ENCODE data around the gene PDE2A.

Gene PDE2A

DNA sequence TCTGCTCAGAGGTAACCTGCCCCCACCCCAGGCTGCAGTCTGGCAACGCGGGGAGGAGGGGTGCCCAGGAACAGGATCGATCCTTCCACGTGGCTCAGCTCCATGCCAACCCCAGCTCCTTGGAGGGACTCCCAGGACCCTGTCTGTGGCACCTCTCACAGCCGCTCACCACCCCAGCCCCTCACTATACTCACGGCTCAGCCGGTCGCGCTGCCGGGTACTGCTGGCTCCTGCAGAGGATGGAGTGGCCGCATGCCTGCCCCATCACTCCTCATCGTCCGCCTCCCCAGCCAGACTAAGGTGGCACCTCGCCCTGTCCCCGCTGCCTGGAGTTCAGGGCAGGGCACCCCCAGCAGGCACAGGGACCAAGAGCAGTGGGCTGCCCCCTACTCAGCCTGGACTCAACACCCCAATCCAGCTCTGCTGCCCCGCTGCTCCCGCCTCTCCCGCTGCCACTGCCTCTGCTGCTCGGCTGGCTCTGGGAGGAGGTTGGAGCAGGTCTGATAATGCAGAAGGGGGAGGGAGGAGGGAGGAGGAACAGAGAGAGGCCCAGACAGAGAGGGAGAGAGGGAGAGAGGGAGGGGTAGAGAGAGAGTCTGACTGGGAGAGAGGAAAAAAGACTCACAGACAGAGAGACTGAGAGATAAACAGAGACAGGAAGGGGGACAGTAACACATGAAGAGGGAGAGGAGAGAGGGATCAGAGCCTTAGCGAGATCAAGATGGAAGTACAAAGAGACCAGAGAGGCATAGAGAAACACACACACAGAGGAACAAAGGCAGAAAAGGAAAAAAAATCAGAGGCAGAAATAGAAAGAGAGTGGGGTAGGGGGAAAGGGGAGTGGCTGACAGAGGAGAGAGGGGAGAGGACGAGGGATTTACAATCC is at the start of gene PDE2A:
PDE2A (minus strand) TSS at position 480 of the 886 bp plus-strand sequence; CDS start at position 265, 215 bp downstream.
- no peak for DNase-seq

DNA sequence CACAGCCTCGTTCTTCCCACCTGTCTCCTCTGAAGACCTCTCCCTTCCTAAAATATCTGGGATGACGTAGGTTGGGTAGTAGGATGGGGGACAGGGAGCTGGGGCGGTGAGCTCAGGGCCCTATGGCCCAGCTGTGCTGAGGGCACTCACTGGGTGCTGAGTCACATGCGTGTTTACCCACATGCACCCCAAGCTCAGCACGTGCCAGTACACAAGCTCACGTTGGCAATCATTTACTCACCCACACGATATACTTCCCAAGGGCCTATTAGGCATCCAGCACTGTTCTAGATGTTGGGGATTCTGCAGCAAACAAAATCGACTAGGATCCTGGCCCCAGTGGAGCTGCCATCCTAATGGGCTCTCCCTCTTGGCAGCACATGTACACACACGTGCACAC is 49.3 kb upstream of the PDE2A start:
- DNase-seq: no peak

DNA sequence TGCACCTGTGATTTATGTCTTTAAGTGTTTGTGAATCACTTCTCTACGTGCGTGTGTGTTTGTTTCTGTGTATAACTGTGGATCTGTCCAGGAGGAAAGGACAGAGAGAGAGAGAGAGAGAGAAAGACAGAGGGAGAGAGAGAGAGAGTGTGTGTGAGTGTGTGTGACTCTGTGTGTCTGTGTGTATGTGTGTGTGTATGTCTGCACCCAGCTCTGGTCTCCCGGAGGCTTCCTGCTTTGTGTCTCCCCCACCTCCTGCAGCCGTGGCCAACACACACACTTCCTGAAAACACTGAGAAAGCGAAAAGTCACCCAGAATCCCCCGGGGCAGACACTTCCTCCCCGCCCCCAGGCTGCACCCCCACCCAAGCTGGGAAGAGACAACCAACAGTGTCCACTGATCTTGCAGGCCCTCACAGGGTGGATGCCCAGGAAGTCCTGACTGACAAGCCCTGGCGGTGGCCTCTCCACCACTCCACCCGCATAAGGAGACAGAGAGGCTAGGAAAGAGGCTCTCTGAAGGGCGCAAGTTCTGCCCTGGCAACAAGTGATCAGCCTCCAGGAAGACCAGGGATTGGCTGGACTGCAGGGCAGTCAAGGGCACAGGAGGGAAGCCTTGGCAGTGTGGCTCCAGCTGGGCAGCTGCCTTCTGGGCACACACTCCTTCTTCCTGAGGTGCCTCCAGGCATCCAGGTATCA is 48.0 kb upstream of the PDE2A start:
- DNase-seq: peak; percentile 94

- peak; percentile 55 for DNase-seq
These were observed 47.4 kb upstream of the PDE2A start for GRCh38 chr11:72721689-72722049.

GRCh38 chr11:72721276-72721675 is 47.1 kb upstream of the PDE2A start:
- no peak for DNase-seq

- DNase-seq: no peak
These were observed 46.6 kb upstream of the PDE2A start for GRCh38 chr11:72720784-72721183.

- no peak for DNase-seq
These were observed 45.8 kb upstream of the PDE2A start for GRCh38 chr11:72720047-72720446.

- DNase-seq: no peak
These were observed 45.3 kb upstream of the PDE2A start for GRCh38 chr11:72719551-72719950.

DNA sequence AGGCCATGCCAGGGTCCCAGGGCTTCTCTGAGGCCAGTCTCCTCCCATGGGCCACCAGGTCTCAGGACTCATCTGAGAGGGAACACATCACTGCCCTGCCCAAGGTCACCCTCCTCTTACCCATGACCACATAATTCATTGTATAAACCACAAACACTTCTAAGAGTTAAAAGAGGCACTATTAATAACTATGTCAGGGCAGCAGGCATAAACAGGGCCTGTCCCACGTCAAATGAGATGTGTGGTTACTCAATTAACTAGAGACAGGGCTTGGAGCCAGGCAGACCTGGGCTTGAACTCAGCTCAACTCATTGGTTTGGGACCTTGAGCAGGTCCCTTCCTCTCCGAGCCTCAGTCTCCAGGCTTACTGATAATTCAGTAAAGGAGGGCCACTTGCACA is 44.9 kb upstream of the PDE2A start:
- no peak for DNase-seq

DNA sequence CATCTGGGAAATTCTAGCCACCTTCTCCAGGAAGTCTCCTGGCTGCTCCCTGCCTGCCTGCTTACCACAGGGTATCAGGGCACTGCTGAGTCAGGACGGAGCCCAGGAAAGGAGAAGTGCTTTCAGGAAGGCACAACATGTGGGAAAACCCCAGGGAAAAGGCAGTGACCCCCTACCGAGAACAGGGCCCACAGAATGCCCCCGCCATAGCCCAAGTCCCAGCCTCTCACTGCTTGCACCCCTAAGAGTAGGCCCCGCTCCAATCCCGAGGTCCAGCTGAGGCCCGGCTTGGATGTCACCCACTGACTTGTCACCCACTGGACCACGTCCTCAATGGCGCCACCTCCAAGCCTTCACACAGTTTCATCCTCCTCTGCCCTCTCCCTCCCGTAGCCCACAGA is 43.9 kb upstream of the PDE2A start:
- DNase-seq: no peak

GRCh38 chr11:72716788-72717435 is 42.7 kb upstream of the PDE2A start:
- no peak for DNase-seq

DNA sequence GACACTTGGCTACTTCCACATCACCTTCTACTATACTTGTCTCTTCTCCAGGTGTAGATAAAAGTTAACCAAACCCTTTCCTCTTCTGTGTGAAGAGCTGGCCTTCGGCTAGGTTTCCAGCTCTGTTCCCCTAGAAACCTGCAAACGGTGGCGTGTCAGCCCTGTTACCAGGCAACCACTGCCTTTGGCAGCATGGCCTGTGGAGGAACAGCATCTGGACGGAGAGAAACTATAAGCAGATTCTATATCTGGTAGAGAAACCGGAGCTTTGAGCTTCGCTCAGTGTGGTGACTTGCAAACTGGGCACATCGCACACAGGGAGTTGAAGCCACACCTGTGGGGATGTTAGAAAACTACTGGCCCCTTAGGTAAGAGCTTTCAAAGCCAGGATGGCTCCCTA is 42.1 kb upstream of the PDE2A start:
- DNase-seq: no peak

DNA sequence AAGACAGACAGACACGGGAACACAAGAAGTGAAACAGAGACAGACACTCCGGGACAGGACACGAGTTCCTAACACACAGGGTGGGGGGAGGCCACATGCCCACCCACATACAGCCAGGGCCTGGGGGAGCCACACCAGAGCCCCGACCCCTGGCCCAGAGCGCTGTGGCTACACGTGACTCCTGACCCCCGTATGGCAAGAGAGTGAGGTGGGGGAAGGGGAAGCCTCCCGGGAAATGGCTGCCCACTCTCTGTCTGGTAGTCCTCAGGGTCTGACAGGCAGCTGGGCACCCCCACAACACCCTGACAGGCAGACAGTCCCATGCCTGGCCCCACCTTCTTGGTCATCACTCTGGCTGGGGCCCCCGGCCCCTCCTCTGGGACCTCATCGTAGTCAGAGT is 38.6 kb upstream of the PDE2A start:
- no peak for DNase-seq

DNA sequence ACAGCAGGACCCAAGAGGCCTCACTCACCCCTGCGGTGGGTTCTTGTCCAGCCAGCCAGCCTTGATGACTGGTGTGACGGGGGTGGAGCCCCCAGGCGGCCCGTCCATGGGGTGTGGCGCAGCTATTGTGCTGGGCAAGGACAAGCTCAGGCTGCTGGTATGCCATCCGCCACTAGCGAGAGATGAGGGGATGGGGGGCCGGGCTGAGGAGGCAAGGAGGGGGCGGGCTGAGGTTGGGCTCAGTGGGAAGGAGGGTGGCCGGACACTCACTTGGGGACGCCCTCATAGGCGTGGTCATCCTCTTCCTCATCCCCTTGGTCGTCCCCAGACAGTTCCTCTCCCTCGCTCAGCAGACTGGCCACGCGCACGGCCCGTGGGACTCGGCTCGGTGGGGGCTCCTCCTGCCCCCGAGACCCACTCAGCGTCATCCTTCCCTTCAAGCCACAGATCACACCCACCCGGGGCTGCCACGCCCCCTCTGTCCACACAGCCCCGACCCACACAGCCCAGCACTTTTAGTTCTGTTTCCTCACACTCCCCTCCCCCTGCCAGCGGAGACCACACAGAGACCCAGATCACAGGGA is 38.0 kb upstream of the PDE2A start:
- no peak for DNase-seq

- no peak for DNase-seq
These were observed 36.9 kb upstream of the PDE2A start for GRCh38 chr11:72711141-72711540.

GRCh38 chr11:72710278-72710677 is 36.1 kb upstream of the PDE2A start:
- DNase-seq: no peak

DNA sequence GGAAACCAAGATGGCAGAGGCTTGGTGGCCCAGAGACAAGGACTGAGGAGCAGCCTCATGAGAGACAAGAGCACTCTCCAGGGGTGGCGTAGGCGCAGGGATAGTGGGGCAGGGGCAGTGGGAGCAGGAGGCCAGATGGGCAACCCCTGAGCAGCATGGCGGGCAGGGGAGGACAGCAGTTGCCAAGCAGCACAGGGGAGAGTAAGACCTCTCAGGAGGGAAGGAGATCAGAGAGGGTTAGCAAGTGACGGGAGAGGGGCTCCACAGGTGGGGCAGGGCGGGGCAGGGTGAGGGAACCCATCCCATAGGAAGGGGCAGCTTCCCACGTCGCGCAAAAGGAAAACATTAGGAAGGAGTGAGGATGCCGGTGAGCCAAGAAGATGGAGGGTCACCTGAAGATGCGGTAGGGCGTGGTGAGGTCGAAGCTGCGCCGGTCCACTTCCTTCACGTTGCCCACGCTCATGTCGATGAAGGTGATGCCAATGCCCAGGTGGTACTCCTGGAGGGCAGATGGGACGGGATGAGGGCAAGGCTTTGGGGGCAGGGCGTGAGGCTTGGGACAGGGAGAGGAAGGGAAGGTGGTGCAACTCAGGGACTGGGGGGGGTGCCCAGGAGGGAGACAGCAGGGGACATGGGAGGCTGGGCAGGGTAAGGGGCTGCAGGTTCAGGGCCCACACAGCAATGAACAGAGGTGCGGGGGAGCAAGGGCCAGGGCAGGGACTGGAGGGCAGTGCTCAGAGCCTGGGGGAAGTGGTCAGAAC is 35.4 kb upstream of the PDE2A start:
- DNase-seq: no peak

DNA sequence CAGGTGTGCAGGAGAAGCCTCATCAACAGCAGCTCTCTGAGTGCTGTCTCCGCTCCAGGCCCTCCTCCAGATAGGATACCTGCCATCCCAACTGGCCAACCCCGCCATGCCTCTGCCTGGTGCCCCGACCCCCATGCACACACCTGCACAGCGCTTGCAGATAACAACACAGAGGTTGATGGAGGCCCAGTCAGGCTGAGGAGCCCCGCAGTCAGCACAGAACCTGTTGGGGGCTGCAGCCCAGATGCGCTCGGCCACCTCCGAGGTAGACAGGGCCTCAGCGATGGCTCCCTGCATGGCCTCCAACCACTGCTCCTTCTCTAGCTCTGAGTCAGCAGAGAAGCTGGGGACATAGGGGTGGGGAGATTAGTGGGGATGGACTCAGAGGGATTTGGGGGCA is 32.8 kb upstream of the PDE2A start:
- no peak for DNase-seq

DNA sequence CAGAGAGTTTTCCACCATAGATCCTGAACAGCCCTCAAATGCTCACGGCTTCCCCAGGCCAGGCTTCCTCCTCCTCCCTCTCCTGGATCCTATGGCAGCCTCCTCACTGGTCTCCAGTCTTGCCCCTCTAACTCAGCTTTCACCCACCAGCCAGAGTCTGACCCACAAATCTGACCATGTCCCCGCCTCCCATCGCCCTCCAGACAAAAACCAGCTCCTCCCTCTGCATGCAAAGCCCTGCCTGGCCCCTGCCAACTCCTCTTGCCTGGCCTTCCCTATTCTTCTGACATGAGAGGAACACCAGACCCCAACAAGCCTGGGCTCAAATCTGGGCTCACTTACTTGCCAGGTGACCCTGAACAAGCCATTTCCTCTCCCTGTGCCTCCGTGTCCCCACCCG is 32.4 kb upstream of the PDE2A start:
- DNase-seq: no peak

DNA sequence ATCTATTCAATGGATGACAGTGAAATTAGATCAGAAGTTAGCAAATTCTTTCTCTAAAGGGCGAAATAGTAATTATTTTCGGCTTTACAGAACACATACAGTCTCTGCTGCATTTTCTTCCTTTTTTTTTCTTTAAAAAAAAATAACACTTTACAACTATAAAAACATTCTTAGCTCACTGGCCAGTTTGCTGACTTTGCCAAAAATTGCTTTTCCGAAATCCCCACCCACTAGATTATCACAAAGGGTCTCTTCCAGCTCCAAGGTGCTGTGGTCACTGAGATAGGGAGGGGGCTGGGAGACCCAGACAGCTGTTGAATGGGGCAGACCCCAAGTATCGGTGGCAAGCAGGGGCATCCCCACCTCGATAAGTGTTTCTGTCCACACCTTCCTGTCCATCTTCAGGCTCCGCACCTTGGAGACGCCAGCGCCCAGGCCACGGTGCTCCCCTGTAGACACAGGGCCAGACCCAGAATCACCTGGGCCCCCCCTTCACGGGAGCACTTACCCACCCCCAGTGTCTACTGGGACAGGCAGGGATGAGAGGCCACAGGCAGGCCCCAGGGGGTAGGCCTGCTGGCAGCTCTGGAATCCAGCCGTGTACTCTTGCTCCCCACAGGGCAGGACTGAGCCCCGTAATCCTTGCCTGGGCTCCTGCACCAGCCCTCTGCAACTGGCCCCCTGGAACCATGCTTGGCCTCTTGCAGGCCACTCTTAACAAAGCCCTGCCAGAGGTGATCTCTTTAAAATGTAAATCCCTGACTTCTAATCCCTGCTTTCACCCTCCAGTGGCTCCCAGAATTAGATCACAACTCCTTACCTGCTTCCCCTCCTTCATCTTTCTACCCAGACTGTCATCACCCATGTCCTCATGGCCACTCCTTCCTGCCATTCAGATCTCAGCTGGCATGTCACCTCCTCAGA is 31.5 kb upstream of the PDE2A start:
- DNase-seq: no peak

- no peak for DNase-seq
These were observed 30.6 kb upstream of the PDE2A start for GRCh38 chr11:72704783-72705265.
